HG03025 (cell line): ENCODE results near the gene DROSHA.

ENCODE experiments used
- ATAC-seq: cut with Tn5 transposase; IDR thresholded peaks from one replicate; pipeline ENCODE4 v1.9.1; 2021; ENCODE audit warnings: mild to moderate bottlenecking, moderate library complexity; ENCODE audit not compliant: unreplicated experiment, low FRiP score

Gene DROSHA

GRCh38 chr5:31476738-31477141 lies 55.2 kb downstream of the DROSHA start:
- no peak for ATAC-seq

GRCh38 chr5:31471916-31472315 lies 60.0 kb downstream of the DROSHA start:
- ATAC-seq = no peak

GRCh38 chr5:31471040-31471439 lies 60.9 kb downstream of the DROSHA start:
- no peak for ATAC-seq

- ATAC-seq = no peak
These were observed 61.3 kb downstream of the DROSHA start for GRCh38 chr5:31470608-31471007.

- ATAC-seq = no peak
These were observed 62.0 kb downstream of the DROSHA start for GRCh38 chr5:31469886-31470285.

- ATAC-seq = no peak
These were observed 62.4 kb downstream of the DROSHA start for GRCh38 chr5:31469466-31469865.

GRCh38 chr5:31465291-31465690 lies 66.6 kb downstream of the DROSHA start:
- no peak for ATAC-seq

- no peak for ATAC-seq
These were observed 67.8 kb downstream of the DROSHA start for GRCh38 chr5:31464081-31464480.

GRCh38 chr5:31463351-31463750 lies 68.5 kb downstream of the DROSHA start:
- ATAC-seq = no peak

- no peak for ATAC-seq
These were observed 72.3 kb downstream of the DROSHA start for GRCh38 chr5:31459594-31459993.

GRCh38 chr5:31455172-31455571 lies 76.7 kb downstream of the DROSHA start:
- no peak for ATAC-seq

GRCh38 chr5:31453522-31453921 lies 78.4 kb downstream of the DROSHA start:
- no peak for ATAC-seq

- no peak for ATAC-seq
These were observed 79.6 kb downstream of the DROSHA start for GRCh38 chr5:31452314-31452713.

GRCh38 chr5:31449962-31450361 lies 81.9 kb downstream of the DROSHA start:
- ATAC-seq = no peak

GRCh38 chr5:31449174-31449573 lies 82.7 kb downstream of the DROSHA start:
- ATAC-seq = no peak

- ATAC-seq = no peak
These were observed 86.8 kb downstream of the DROSHA start for GRCh38 chr5:31445041-31445600.

GRCh38 chr5:31443572-31443971 lies 88.3 kb downstream of the DROSHA start:
- ATAC-seq = no peak

- no peak for ATAC-seq
These were observed 89.7 kb downstream of the DROSHA start for GRCh38 chr5:31442058-31442745.

- ATAC-seq = no peak
These were observed 95.0 kb downstream of the DROSHA start for GRCh38 chr5:31436851-31437250.

- ATAC-seq = no peak
These were observed 96.2 kb downstream of the DROSHA start for GRCh38 chr5:31435730-31436129.

- no peak for ATAC-seq
These were observed 97.0 kb downstream of the DROSHA start for GRCh38 chr5:31434898-31435297.

GRCh38 chr5:31433229-31433628 lies 98.7 kb downstream of the DROSHA start:
- ATAC-seq = no peak
